ENCODE measurements around the gene GMPR2. TPM values are rescaled to one million over a fixed set of nuclear protein-coding genes. Genes with fewer than 3 reads are reported as not detected.

The GMPR2 gene
- total and polyA plus RNA-seq, 2 experiments from 2014 or later, result 60.6 to 70.6 TPM

GRCh38 chr14:24260780-24261157 is 28.0 kb downstream of the GMPR2 start:
- H3K27ac ChIP-seq (ENCODE audit: low read depth), result no peak overlapping the region
- H3K4me1 Mint-ChIP-seq, result peaks cover 7% of the 10 kb centered on the region; the same call in 2 of the 3 replicates
- no peak for DNase-seq (ENCODE audit: low spot score)
- H3K36me3 Mint-ChIP-seq (ENCODE audit: low read depth), result no peaks in the 10 kb centered on the region
- H3K79me2 ChIP-seq (replicated peaks; ENCODE audit: insufficient read depth), result no peaks in the 10 kb centered on the region
- no peaks in the 10 kb centered on the region for H3K36me3 ChIP-seq (ENCODE audit: insufficient read depth)
- H3K27me3 Mint-ChIP-seq (ENCODE audit: insufficient read depth, low read depth, poor library complexity), result peaks cover 13% of the 10 kb centered on the region
- H2AFZ ChIP-seq, result no peak overlapping the region
- no peak overlapping the region for H3K4me3 Mint-ChIP-seq
- ATAC-seq, result no peak
- no peaks in the 10 kb centered on the region for H3K9me2 ChIP-seq (ENCODE audit: insufficient read depth)
- H3K4me2 ChIP-seq, result no peak overlapping the region
- TF ChIP-seq ZNF331 (CRISPR knock-in tag; IDR thresholded peaks at IDR 0.05; ENCODE audit: low read depth) (no peak), ETS1 (IDR thresholded peaks at IDR 0.05) (no peak), ZNF462 (CRISPR knock-in tag; IDR thresholded peaks at IDR 0.05) (no peak), NANOG (IDR thresholded peaks at IDR 0.05; ENCODE audit: borderline replicate concordance) (no peak), STAT1 (IDR thresholded peaks at IDR 0.05; ENCODE audit: unreplicated experiment) (no peak), JUNB (IDR thresholded peaks at IDR 0.05; ENCODE audit: unreplicated experiment) (no peak), POLR2AphosphoS5 (IDR thresholded peaks at IDR 0.05; ENCODE audit: low read depth) (no peak), CREB1 (CRISPR knock-in tag; IDR thresholded peaks at IDR 0.05; ENCODE audit: low read depth) (no peak), EZH2 (IDR thresholded peaks at IDR 0.05; ENCODE audit: low read depth, unreplicated experiment) (no peak), CTCF (conservative IDR thresholded peaks at IDR 0.05; ENCODE audit: low read depth in 2 of 2) (no peak)
- no peaks in the 10 kb centered on the region for H4K20me1 ChIP-seq (replicated peaks; ENCODE audit: insufficient read depth)
- no peak overlapping the region for H3K27ac Mint-ChIP-seq
- no peak overlapping the region for H3K4me3 ChIP-seq
- no peaks in the 10 kb centered on the region for H3K9me3 Mint-ChIP-seq
- no peaks in the 10 kb centered on the region for H3K4me1 ChIP-seq (ENCODE audit: insufficient read depth)
- no peaks in the 10 kb centered on the region for H3F3A ChIP-seq (replicated peaks; ENCODE audit: low read depth)
- no peaks in the 10 kb centered on the region for H3K27me3 ChIP-seq (ENCODE audit: insufficient read depth)
